Loucy (cell line): ENCODE data around the gene MFAP5.
"Not testable (repeated sequence)": the region's sequence is repeated elsewhere in the genome, so short reads cannot be mapped to it uniquely, and the experiment has no call there.

ENCODE experiments used
- H2AFZ ChIP-seq: fragments of 200-600 bp; sonication (generic); 2 replicates; pipeline ENCODE4 v1.6.0; 2016; ENCODE audit warnings: antibody characterized with exemption, mild to moderate bottlenecking, low read length, moderate library complexity
- H3F3A ChIP-seq: fragments of 200-600 bp; 2 replicates; pipeline ENCODE4 v1.6.0; 2016; ENCODE audit warnings: antibody characterized with exemption, low read depth, mild to moderate bottlenecking
- H3K27me3 ChIP-seq: fragments of 200-600 bp; sonication (generic); 2 replicates; pipeline ENCODE4 v1.6.1; 2014; ENCODE audit warnings: low read length, mild to moderate bottlenecking; ENCODE audit not compliant: insufficient read depth, poor library complexity, severe bottlenecking
- H3K36me3 ChIP-seq: fragments of 200-600 bp; sonication (generic); 2 replicates; pipeline ENCODE4 v1.6.1; 2016; ENCODE audit warnings: low read length; ENCODE audit not compliant: insufficient read depth
- H3K4me1 ChIP-seq: fragments of 200-600 bp; sonication (generic); 2 replicates; pipeline ENCODE4 v1.5.1; 2014; ENCODE audit warnings: low read length, mild to moderate bottlenecking; ENCODE audit not compliant: insufficient read depth, poor library complexity, severe bottlenecking
- H3K4me2 ChIP-seq: fragments of 200-600 bp; sonication (generic); 2 replicates; pipeline ENCODE4 v1.6.0; 2014; ENCODE audit warnings: antibody characterized with exemption, low read length, low read depth, mild to moderate bottlenecking; ENCODE audit not compliant: poor library complexity, severe bottlenecking
- H3K4me3 ChIP-seq: fragments of 200-600 bp; sonication (generic); 2 replicates; pipeline ENCODE4 v1.5.1; 2014; ENCODE audit warnings: low read length, mild to moderate bottlenecking, mixed read lengths; ENCODE audit not compliant: poor library complexity, severe bottlenecking
- H3K79me2 ChIP-seq: fragments of 200-600 bp; sonication (generic); 2 replicates; pipeline ENCODE4 v1.6.1; 2014; ENCODE audit warnings: low read length; ENCODE audit not compliant: insufficient read depth
- H3K9ac ChIP-seq: fragments of 200-600 bp; sonication (generic); 2 replicates; pipeline ENCODE4 v1.6.0; 2014; ENCODE audit warnings: mild to moderate bottlenecking, low read depth, low read length, moderate library complexity; ENCODE audit not compliant: poor library complexity, severe bottlenecking
- H3K9me2 ChIP-seq: fragments of 200-600 bp; sonication (generic); replicated peaks from 2 replicates; pipeline ENCODE4 v1.6.1; 2016; ENCODE audit warnings: low read depth, low read length, mixed read lengths
- H3K9me3 ChIP-seq: fragments of 200-600 bp; sonication (generic); 2 replicates; pipeline ENCODE4 v1.6.1; 2014; ENCODE audit warnings: mild to moderate bottlenecking, antibody characterized with exemption, low read length, low read depth; ENCODE audit not compliant: insufficient read depth
- H4K20me1 ChIP-seq: fragments of 200-600 bp; sonication (generic); 2 replicates; pipeline ENCODE4 v1.6.0; 2014; ENCODE audit warnings: antibody characterized with exemption, low read length, mild to moderate bottlenecking; ENCODE audit not compliant: insufficient read depth, poor library complexity, severe bottlenecking
- EZH2phosphoT487 ChIP-seq: fragments of 200-600 bp; IDR thresholded peaks from 2 replicates; pipeline ENCODE4 v1.6.1; 2018; ENCODE audit warnings: antibody characterized with exemption, mild to moderate bottlenecking, moderate library complexity, borderline replicate concordance
- TF ChIP-seq, protein P1 (sequence below): fragments of 200-600 bp; sonication (generic); conservative IDR thresholded peaks from 2 replicates; pipeline ENCODE4 v1.5.1; 2014; ENCODE audit warnings: mild to moderate bottlenecking, antibody characterized with exemption, low read length

Gene MFAP5

DNA sequence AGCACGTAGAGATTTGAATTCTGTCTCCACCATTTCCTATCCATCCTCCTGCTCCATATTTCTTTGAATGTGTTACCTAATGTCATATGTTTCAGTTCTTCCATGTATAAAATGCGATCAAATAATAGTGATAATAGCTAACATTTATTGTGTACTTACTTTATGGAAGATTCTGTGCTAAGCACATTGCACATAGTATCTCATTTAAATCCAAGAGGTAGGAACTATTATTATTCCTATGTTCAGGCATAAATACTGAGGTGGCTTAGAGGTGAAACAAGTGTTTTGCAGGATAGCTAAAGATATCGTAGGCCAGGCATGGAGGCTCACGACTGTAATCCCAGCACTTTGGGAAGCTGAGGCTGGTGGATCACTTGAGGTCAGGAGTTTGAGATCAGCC is 32.5 kb downstream of the MFAP5 start:
- Histone ChIP-seq H3K9me2 (no peaks in the 10 kb centered on the region), H3K4me2 (no peak overlapping the region), H2AFZ (no peak overlapping the region)

GRCh38 chr12:8629486-8630033 is 33.1 kb downstream of the MFAP5 start:
- Histone ChIP-seq H3K4me2 (no peak overlapping the region), H3K27me3 (no peaks in the 10 kb centered on the region), H3K9me2 (no peaks in the 10 kb centered on the region), H3K9me3 (no peaks in the 10 kb centered on the region), H3K4me1 (no peaks in the 10 kb centered on the region), H2AFZ (no peak overlapping the region), H3K9ac (no peak overlapping the region), H3K36me3 (no peaks in the 10 kb centered on the region), H3K4me3 (no peak overlapping the region), H3K79me2 (no peaks in the 10 kb centered on the region), H3F3A (no peaks in the 10 kb centered on the region), H4K20me1 (no peaks in the 10 kb centered on the region)
- TF ChIP-seq EZH2phosphoT487, result no peak
- TF ChIP-seq, protein P1, sequence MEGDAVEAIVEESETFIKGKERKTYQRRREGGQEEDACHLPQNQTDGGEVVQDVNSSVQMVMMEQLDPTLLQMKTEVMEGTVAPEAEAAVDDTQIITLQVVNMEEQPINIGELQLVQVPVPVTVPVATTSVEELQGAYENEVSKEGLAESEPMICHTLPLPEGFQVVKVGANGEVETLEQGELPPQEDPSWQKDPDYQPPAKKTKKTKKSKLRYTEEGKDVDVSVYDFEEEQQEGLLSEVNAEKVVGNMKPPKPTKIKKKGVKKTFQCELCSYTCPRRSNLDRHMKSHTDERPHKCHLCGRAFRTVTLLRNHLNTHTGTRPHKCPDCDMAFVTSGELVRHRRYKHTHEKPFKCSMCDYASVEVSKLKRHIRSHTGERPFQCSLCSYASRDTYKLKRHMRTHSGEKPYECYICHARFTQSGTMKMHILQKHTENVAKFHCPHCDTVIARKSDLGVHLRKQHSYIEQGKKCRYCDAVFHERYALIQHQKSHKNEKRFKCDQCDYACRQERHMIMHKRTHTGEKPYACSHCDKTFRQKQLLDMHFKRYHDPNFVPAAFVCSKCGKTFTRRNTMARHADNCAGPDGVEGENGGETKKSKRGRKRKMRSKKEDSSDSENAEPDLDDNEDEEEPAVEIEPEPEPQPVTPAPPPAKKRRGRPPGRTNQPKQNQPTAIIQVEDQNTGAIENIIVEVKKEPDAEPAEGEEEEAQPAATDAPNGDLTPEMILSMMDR, result no peak

More for the DNA sequence above, 32.5 kb downstream of the MFAP5 start:
- no peaks in the 10 kb centered on the region for H4K20me1 ChIP-seq
- no peaks in the 10 kb centered on the region for H3K36me3 ChIP-seq
- H3K27me3 ChIP-seq, result no peaks in the 10 kb centered on the region
- H3K4me3 ChIP-seq, result no peak overlapping the region
- TF ChIP-seq, protein P1, result no peak
- no peak for TF ChIP-seq EZH2phosphoT487
- H3K79me2 ChIP-seq, result no peaks in the 10 kb centered on the region
- no peak overlapping the region for H3K9ac ChIP-seq
- no peaks in the 10 kb centered on the region for H3F3A ChIP-seq
- no peaks in the 10 kb centered on the region for H3K4me1 ChIP-seq
- H3K9me3 ChIP-seq, result no peaks in the 10 kb centered on the region

DNA sequence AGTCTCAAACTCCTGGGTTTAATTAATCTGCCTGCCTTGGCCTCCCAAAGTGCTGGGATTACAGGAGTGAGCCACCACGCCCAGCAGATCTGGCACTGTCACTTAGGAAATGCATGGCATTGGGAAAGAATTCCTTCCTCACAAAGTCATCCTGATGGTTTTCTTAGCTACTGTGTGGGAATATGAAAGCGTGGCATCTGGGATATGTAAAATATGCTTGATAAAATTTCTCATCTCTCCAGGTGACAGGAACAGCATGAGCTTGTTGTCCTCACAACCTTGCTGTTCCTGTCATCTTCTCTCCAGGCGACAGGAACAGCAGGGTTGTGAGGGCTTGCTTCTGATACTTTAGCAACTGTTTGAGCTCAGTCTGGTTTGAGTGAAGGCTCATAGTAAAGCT is 33.9 kb downstream of the MFAP5 start:
- Histone ChIP-seq H3K9me2 (no peaks in the 10 kb centered on the region), H3K4me2 (no peak overlapping the region), H3K9me3 (no peaks in the 10 kb centered on the region), H3K9ac (no peak overlapping the region), H3K4me1 (no peaks in the 10 kb centered on the region), H3K36me3 (no peaks in the 10 kb centered on the region), H4K20me1 (no peaks in the 10 kb centered on the region), H3K79me2 (no peaks in the 10 kb centered on the region), H3K4me3 (no peak overlapping the region), H3F3A (no peaks in the 10 kb centered on the region), H2AFZ (no peak overlapping the region), H3K27me3 (no peaks in the 10 kb centered on the region)
- TF ChIP-seq EZH2phosphoT487, result no peak
- TF ChIP-seq, protein P1, result no peak

GRCh38 chr12:8624750-8625149 is 37.9 kb downstream of the MFAP5 start:
- H3K9ac ChIP-seq, H3K4me2 ChIP-seq, H3F3A ChIP-seq, H3K36me3 ChIP-seq, H3K4me1 ChIP-seq, H3K79me2 ChIP-seq, H3K9me2 ChIP-seq, H3K4me3 ChIP-seq, H3K27me3 ChIP-seq, H2AFZ ChIP-seq, H3K9me3 ChIP-seq, H4K20me1 ChIP-seq: not testable (repeated sequence)
